ENCODE measurements around the gene RAB21. TPM values are rescaled to one million over a fixed set of nuclear protein-coding genes. Genes with fewer than 3 reads are reported as not detected.
"Not testable (repeated sequence)": the region's sequence is repeated elsewhere in the genome, so short reads cannot be mapped to it uniquely, and the experiment has no call there.

RAB21 gene
- total RNA-seq, 1 experiment from 2014 or later: 37.8 TPM

DNA sequence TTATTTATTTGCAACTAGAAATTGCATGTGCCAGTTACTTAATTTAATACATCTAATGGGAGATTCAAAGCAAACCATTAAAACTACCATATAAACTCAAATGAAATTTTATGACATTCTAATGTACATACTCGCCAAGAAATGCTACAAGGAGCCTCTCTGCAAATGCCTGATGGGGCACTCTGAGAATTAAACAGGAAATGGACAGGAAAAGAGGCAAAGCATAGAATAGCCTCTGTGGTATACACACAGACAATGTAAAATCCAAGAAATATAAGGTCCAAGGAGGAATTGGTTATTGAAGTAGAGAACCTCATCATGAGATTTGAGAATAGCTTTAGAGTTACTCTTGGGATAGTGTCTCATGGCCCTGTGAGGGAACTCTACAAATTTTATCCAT lies 41.2 kb downstream of the RAB21 start:
- no peak for DNase-seq (ENCODE audit: low read depth)

DNA sequence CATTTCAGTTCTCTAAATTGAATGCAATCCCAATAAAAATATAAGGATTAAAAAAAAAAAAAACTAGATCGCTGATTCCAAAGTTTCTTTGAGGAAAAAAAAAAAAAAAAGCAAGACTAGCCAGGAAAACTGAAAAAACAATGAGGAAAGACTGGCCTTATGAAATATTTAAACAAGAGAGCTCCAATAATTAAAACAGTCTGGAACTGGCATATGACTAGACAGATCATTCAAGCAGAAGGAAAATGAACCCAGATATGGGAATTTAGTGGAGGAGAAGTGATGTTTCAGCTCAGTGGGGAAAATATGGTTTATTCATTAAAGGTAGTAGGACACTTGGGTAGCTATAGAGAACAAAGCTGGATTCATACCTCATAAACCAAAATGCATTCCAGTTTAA lies 42.9 kb downstream of the RAB21 start:
- no peak for DNase-seq (ENCODE audit: low read depth)

GRCh38 chr12:71799106-71799505 lies 44.4 kb downstream of the RAB21 start:
- DNase-seq (ENCODE audit: low read depth): peak; percentile 77

GRCh38 chr12:71800177-71800576 lies 45.5 kb downstream of the RAB21 start:
- DNase-seq (ENCODE audit: low read depth): no peak

DNA sequence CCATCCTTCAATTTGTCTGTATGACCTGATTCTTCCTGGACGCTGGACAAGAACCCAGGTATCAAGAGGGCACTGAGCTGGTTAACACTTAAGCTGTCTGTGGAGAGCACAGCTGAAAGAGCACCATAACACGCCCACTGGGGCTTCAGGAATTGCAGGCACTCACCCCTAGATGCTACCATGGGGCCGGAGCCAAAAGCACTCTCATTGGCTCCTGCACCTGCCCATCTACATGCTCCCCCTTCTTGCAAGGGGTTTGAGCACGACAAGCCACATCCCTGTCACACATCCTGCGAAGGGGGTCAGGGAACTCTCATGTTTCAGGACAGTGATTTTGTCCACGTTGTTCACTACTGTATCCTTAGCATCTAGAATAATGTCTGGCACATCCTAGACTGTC lies 49.8 kb downstream of the RAB21 start:
- DNase-seq (ENCODE audit: low read depth): peak; percentile 12

- DNase-seq (ENCODE audit: low read depth): no peak
Measured at GRCh38 chr12:71810921-71811320, 56.3 kb downstream of the RAB21 start.

DNA sequence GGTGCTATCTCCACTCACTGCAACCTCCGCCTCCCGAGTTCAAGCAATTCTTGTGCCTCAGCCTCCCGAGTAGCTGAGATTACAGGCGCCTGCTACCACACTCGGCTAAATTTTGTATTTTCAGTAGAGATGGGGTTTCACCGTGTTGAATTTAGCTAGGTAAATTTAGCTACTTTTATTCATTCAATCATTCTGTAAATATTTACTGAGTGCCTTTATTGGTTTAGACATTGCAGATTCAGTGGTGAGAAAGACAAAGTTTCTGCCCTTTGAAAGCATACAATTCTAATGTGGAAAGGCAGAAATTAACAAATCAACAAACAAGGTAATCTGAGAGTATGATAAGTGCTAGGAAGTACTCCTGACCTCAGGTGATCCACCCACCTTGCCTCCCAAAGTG lies 60.6 kb downstream of the RAB21 start:
- DNase-seq (ENCODE audit: low read depth): not testable (repeated sequence)

GRCh38 chr12:71822088-71822487 lies 67.4 kb downstream of the RAB21 start:
- DNase-seq (ENCODE audit: low read depth): not testable (repeated sequence)

- no peak for DNase-seq (ENCODE audit: low read depth)
Measured at GRCh38 chr12:71828813-71829212, 74.2 kb downstream of the RAB21 start.

GRCh38 chr12:71837356-71837755 lies 82.7 kb downstream of the RAB21 start:
- DNase-seq (ENCODE audit: low read depth): no peak

GRCh38 chr12:71838231-71838630 lies 83.6 kb downstream of the RAB21 start:
- no peak for DNase-seq (ENCODE audit: low read depth)

- no peak for DNase-seq (ENCODE audit: low read depth)
Measured at GRCh38 chr12:71838676-71839075, 84.0 kb downstream of the RAB21 start.

DNA sequence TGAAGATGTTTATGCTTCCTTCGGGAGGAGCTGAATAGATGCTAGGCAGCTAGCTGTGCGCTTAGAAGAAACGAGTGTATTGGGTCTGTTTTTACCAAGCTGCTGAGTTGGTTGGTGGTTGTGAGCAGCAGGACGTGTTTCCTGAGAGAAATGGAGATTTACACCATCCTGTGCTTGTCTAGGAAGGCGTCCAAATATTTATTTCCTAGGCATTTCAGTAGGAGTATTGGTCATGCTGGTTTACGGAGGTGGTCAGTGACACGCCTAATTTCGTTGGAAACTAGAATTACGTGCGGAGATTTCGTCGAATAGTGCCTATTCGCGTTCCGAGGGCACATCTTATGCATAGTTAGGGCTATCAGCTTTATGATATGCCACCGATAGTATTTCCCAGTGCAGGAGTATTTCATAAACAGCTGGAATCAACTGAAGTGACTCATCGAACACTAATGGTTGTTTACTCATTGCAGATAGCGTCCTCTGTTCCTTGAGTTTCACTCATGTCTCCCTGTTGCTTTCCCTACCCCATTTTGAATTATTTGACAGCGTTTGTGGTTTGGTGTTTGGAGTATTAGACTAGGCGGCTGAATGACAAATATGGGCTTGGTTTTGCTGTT lies 85.7 kb downstream of the RAB21 start:
- DNase-seq (ENCODE audit: low read depth): peak; percentile 56

GRCh38 chr12:71846322-71846940 lies 91.8 kb downstream of the RAB21 start:
- DNase-seq (ENCODE audit: low read depth): peak; percentile 44

- no peak for DNase-seq (ENCODE audit: low read depth)
Measured at GRCh38 chr12:71848212-71848611, 93.5 kb downstream of the RAB21 start.

DNA sequence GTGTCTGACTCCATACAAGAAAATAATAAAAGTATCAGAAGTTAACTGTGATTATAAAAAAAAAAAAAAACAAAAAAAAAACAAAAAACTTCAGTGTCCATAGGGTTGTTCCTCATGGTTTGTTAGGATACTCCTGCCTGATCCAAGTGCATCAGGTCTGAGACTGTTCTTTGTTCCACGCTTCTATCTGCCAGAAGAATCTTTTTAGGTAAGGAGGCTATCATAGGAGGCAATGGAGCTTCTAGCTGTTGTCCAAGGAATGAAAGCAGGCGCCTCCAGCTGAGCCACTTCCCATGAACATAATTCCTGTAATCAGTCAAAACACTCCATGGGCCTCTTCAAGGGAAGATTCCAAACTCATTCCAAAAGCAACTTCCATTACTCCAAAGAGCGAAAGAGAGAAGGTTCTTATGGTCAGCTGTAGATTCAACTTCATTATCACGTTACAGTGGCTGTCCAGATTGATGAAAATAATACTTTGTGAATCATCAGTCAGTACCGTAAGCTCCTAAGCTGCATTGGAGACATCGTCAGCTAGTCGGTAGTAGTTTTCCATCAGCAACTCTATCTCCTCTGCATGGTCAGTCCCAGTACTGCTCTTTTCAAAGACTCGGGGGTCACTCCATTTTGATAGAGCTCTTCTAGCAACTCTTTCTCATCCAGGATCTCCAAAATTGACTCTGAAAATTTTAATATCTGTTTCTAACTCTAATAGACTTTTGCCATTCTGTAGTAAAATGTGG lies 94.6 kb downstream of the RAB21 start:
- DNase-seq (ENCODE audit: low read depth): no peak

Other genes with a start within 250 kb of the RAB21 start
- gene ZFC3H1, start 91.0 kb upstream of the RAB21 start, total RNA-seq (2014; rRNA removed; shearing (Covaris generic)): 5.3 and 9.3 TPM in 2 replicates
- gene THAP2, start 90.6 kb upstream of the RAB21 start, total RNA-seq (2014; rRNA removed; shearing (Covaris generic)): 3.9 and 4.2 TPM in 2 replicates
- gene TMEM19, start 68.8 kb upstream of the RAB21 start, total RNA-seq (2014; rRNA removed; shearing (Covaris generic)): 41.8 and 55.8 TPM in 2 replicates
- gene TBC1D15, start 84.9 kb downstream of the RAB21 start, total RNA-seq (2014; rRNA removed; shearing (Covaris generic)): 12.5 and 17.9 TPM in 2 replicates
- gene TPH2, start 184.0 kb downstream of the RAB21 start, total RNA-seq (2014; rRNA removed; shearing (Covaris generic)): not detected in 2 replicates